HG02970 (cell line): ENCODE results near the gene MPPED2.

Experiments used
- ATAC-seq: cut with Tn5 transposase; IDR thresholded peaks from one replicate; pipeline ENCODE4 v1.9.1; 2021; ENCODE audit warnings: mild to moderate bottlenecking, moderate library complexity, moderate number of reproducible peaks; ENCODE audit not compliant: unreplicated experiment, low FRiP score

The MPPED2 gene

GRCh38 chr11:30586251-30587144 is at the start of gene MPPED2:
Gene MPPED2 (minus strand): TSS chr11:30586353. CDS start chr11:30580373, 5,980 bp downstream.
- peak; percentile 90 for ATAC-seq

GRCh38 chr11:30635401-30635989 is 49.3 kb upstream of the MPPED2 start:
- no peak for ATAC-seq

- no peak for ATAC-seq
Observed at GRCh38 chr11:30631148-30631547, 45.0 kb upstream of the MPPED2 start.

GRCh38 chr11:30619767-30620166 is 33.6 kb upstream of the MPPED2 start:
- ATAC-seq: no peak

- ATAC-seq: no peak
Observed at GRCh38 chr11:30617762-30618161, 31.6 kb upstream of the MPPED2 start.

GRCh38 chr11:30610628-30611027 is 24.5 kb upstream of the MPPED2 start:
- no peak for ATAC-seq

- ATAC-seq: no peak
Observed at GRCh38 chr11:30608534-30608933, 22.4 kb upstream of the MPPED2 start.

GRCh38 chr11:30605036-30605605 is 19.0 kb upstream of the MPPED2 start:
- no peak for ATAC-seq

- ATAC-seq: no peak
Observed at GRCh38 chr11:30603357-30603756, 17.2 kb upstream of the MPPED2 start.

GRCh38 chr11:30596832-30597231 is 10.7 kb upstream of the MPPED2 start:
- ATAC-seq: no peak

- no peak for ATAC-seq
Observed at GRCh38 chr11:30595934-30596333, 9.8 kb upstream of the MPPED2 start.

GRCh38 chr11:30594646-30595411 is 8.7 kb upstream of the MPPED2 start:
- ATAC-seq: no peak

GRCh38 chr11:30587269-30587812 is 1.2 kb upstream of the MPPED2 start:
- no peak for ATAC-seq

- ATAC-seq: no peak
Observed at GRCh38 chr11:30585892-30586250, 282 bp downstream of the MPPED2 start.

GRCh38 chr11:30585125-30585891 is 845 bp downstream of the MPPED2 start:
- peak; percentile 17 for ATAC-seq

- ATAC-seq: no peak
Observed at GRCh38 chr11:30583476-30584280, 2.5 kb downstream of the MPPED2 start.

- ATAC-seq: no peak
Observed at GRCh38 chr11:30582726-30583125, 3.4 kb downstream of the MPPED2 start.

- no peak for ATAC-seq
Observed at GRCh38 chr11:30581675-30582074, 4.5 kb downstream of the MPPED2 start.

GRCh38 chr11:30580573-30580972 is 5.6 kb downstream of the MPPED2 start:
- ATAC-seq: no peak
